ENCODE results near the gene TCP1.
"Not testable (repeated sequence)": the region's sequence is repeated elsewhere in the genome, so short reads cannot be mapped to it uniquely, and the experiment has no call there.

Gene TCP1

DNA sequence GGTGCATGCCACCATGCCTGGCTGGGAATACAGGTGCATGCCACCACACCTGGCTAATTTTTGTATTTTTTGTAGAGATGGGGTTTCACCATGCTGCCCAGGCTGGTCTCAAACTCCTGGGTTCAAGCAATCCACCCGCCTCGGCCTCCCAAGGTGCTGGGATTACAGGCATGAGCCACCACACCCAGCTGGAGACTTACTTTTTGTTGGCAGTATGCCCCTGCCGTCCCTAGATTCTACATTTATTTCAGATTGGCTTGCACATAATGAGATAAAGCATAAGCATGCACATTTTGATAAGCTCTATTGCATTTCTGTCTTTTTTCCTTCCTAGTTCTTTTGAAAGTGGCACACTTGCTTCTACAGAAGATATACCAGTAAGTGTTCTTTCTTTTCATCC lies 27.4 kb upstream of the TCP1 start:
- not testable (repeated sequence) for FAIRE-seq

DNA sequence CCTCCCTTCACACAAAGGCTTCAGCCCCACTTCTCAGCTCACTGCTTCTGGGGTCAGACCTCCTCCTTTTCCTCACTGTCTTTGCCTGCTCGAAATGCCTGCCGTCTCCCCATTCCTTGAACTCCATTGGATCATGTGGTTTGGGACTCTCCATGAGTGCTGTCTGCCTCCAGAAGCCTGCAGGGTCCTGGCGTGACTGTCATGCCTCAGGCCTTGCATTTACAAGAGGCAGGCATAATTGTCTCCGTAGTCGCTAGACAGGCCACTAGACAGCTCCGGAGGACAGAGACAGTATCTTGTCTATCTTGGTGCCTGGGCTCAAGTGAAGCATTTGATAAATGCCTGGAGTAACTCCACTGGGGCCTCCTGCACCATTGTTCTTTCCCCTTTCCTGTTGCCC lies 26.0 kb upstream of the TCP1 start:
- no peak for FAIRE-seq

DNA sequence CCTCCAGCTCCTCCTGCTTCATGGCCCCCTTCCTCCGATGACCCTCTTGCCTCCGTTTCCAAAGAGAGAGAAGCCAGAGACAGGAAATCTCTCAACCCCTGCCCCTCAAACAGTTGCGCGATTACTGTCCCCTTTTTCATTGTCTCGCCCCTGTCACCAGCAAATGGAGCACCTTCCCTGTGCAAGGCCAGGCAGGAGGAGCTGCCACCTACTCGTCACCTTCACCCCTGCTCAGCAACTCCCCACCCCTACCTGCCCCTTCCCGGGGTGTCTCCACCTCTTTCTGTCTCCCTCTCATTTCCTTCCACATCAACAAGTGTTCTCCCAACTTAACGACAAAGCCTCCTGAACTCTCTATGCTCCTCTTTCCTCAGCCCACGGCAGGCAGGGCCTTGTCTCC lies 24.4 kb upstream of the TCP1 start:
- no peak for FAIRE-seq

DNA sequence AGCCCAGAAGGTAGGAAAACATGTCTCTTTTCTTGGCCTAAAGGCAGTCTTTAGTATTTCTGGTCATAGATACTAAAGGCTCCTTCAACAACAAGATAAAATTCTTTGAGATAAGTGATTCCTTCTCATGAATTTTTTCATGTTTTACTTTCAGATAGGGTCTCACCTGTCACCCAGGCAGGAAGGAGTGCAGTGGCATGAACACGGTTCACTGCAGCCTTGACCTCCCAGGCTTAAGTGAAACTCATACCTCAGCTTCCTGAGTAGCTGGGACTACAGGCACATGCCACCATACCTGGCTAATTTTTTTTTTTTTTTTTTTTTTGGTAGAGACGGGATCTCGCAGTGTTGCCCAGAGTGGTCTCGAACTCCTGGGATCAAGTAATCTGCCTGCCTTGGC lies 19.7 kb upstream of the TCP1 start:
- no peak for FAIRE-seq

DNA sequence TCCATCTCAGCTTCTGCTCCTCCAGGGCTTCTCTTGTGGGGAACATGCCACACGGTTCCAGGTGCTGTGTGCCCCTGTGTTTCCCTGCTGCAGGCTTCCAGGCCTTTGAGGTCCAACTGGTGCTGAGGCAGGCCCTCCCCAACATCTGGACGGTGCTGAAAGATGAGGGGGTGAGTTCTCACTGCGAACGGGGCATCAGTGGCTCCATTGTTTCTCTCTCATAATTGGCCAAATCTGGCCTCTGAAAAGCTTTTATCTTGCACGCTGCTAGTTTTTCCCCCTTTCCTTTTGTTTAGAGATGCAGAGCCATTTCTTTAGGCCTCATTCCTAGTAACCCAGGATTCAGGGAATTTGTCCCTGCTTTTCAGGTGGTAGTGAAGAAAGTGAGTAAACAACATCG lies 19.2 kb upstream of the TCP1 start:
- no peak for FAIRE-seq

DNA sequence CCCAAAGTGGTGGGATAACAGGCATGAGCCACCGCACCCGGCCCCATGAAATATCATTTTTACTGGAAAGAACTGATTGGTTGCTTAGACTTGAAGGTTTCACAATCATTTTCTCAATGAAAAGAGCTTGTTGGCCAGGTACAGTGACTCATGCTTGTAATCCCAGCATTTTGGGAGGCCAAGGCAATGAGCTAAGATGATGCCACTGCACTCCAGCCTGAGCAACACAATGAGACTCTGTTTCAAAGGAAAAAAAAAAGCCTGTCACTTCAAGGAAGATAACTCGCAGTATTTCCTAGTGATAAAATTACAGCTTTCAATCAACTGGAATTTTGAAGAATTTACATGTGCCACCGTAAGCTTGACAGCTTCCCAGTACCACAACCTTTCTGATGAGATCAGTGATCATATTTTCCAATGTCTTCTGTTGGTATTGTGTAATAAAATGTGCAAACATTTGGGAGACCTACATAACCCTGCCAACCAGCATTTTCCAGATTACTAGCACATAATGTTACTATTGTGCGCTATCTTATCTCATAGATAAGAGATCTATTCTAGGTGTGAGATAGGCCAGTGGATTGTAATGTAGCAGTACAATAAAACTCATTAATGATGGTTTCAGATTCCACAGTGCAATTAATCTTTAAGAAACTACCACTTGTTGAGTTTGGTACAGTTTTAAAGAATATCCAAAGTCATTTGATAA lies 17.9 kb upstream of the TCP1 start:
- FAIRE-seq: no peak

DNA sequence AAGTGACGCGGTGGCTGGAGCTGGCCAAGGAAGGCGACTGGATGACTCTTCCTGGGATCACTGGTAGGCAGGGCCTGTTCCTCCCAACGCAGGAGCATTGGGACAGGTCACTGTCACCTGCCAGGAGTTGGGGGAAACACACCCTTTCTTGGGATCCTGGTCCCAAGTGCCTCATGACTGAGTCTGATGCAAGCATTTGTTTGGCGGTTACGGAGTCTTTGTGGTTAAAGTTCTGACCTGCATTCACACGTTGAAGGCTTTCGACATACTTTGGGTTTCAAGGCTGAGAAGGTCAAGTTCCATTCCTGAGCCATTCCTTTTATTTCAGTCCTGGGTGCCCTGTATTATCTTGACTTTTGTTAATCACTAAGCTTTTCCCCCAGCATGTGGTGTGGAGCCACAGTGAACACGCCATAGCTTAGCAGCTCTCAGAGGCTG lies 16.6 kb upstream of the TCP1 start:
- FAIRE-seq: no peak

DNA sequence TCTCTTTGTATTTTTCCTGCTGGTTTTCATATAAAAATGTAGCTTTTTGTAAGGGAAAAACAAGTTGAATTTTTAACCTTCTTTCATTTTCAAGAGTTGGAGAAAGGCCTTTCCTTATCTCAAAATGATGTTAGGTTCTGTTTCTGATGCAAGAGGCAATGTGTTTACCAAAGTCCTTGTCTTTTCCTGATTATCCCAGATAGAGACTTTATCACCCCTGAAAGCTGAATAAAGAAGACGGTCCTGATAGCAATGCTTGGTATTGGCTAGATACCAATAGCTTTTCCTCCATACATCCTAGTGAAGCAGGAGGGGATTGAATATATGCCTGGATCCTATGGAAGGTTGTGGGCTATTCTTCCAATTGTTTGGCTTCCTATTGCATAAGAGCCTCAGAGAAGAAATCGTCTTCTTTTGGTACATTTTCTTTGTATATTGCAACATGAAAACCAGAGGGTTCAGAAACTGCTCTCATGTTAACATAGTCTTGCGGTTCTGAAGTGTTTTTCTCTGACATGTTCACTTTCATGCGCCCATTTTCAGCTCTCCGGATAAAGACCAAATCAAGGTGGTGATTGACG lies 16.1 kb upstream of the TCP1 start:
- no peak for FAIRE-seq

DNA sequence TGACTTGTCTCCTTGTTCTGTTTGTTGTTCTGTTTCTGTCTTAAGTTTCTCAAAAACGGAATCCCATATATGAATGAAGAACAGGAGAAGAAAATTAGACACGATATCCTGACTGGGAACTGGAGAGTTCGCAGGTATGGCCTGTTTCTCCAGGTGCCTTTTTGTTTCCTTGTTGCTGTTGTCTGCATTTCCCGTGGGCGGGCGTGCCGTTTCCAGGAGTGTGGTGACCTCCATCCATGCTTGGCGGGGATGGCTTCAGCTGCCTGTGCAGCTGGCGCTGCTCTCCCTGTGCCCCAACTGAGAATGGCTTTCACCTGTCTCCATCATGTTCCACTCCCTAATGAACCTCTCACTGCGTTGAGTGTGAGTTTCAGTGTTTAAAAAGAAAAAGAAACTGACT lies 15.1 kb upstream of the TCP1 start:
- no peak for FAIRE-seq

DNA sequence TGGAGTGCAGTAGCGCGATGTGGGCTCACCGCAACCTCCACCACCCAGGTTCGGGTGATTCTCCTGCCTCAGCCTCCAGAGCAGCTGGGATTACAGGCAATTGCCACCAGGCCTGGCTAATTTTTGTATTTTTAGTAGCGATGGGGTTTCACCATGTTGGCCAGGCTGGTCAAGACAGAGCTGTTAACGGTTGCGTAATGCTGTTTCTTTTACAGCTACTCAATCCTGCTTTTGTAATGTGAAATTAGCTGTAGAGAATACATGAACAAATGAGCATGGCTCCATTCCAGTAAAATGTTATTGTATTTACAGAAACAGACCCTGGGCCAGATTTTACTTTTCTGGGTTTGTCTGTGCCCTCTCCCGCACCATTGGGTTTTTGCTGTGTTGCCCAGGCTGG lies 12.5 kb upstream of the TCP1 start:
- FAIRE-seq: no peak

DNA sequence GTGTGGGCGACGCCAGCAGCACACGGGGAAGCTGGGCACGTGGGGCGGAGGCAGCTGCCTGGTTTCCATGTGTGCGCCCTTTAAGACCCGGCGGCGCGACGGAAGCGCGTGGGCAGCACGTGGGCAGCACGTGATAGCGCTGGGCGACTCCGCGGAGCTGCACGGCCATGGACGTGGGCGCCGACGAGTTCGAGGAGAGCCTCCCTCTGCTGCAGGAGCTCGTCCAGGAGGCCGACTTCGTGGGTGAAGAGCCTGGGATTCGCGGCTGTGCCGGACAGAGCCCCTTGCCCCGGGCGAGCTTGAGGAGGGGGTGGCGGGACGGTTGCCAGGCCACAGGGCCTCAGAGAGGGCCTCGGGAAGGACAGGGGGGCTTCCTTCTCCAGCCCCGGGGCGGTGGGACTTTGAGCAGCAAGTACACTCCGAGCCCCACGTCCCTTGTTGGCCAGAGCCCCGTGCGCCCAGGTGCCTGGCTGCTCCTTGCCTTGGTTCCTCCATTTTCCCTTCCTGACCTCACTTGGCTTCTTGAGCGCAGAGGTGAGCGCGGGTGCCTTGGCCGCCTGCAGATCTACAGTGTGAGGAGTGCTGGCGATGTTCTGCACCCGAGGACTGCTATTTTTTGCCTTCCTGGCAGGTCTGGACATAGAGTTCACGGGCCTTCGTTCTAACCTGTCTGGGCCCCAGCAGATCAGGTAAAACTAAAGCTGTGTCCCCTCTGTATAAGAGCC lies 10.9 kb upstream of the TCP1 start, which contains the start of gene PNLDC1:
Gene PNLDC1, plus strand, starts transcription at position 136 of the 725 bp plus-strand sequence. Its CDS starts 32 bp downstream, at position 168.
- FAIRE-seq: no peak

DNA sequence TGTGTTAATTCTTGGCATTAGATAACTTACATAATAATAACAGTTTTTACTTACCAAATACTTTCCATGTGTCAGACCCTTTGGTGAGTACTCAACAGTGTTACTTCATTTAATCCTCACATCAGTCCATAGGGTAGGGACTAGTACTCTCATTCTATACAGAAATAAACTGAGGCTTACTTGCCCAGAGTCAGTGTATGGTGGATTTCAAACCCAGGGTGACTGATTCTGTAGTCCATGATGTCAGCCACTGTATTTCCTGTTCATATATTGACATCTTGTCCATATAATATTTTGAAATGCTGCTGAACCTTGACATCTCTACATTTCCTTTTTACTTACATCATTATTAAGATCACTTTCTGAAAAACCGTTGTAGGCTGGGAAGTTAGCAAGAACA lies 8.2 kb upstream of the TCP1 start:
- FAIRE-seq: no peak

DNA sequence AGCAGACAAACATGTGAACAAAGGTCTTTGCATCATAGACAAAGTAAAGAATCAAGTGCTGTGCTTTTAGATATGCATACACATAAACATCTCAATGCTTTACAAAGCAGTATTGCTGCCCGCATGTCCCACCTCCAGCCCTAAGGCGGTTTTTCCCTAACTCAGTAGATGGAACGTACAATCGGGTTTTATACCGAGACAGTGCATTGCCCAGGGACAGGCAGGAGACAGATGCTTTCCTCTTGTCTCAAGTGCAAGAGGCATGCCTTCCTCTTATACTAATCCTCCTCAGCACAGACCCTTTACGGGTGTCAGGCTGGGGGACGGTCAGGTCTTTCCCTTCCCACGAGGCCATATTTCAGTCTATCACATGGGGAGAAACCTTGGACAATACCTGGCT lies 5.6 kb upstream of the TCP1 start:
- FAIRE-seq: not testable (repeated sequence)

DNA sequence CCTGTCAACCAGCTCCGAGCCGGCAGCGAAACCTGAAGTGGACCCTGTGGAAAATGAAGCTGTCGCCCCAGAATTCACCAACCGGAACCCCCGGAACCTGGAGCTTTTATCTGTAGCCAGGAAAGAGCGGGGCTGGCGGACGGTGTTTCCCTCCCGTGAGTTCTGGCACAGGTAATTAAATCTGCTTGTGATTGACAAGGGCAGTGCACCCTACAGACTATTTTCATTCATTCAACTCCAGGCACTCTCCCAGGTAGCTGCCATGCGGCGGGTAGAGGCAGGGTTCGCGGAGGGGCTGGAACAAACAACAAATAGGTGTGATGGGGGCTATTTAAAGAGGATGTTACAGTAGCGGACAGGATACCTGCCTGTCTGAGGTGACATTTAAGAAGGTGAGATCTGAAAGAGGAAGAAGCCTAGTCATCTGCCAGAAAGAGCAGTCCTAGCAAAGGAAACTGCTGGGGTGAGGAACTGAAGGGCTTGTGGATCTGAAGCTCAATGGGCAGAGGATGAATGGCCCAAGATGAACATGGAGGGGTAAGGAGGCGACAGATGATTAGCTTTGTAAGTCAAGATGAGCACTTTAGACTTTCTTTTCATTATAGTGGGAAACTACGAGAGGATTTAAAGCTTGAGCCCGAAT lies 1.7 kb upstream of the TCP1 start:
- FAIRE-seq: no peak

DNA sequence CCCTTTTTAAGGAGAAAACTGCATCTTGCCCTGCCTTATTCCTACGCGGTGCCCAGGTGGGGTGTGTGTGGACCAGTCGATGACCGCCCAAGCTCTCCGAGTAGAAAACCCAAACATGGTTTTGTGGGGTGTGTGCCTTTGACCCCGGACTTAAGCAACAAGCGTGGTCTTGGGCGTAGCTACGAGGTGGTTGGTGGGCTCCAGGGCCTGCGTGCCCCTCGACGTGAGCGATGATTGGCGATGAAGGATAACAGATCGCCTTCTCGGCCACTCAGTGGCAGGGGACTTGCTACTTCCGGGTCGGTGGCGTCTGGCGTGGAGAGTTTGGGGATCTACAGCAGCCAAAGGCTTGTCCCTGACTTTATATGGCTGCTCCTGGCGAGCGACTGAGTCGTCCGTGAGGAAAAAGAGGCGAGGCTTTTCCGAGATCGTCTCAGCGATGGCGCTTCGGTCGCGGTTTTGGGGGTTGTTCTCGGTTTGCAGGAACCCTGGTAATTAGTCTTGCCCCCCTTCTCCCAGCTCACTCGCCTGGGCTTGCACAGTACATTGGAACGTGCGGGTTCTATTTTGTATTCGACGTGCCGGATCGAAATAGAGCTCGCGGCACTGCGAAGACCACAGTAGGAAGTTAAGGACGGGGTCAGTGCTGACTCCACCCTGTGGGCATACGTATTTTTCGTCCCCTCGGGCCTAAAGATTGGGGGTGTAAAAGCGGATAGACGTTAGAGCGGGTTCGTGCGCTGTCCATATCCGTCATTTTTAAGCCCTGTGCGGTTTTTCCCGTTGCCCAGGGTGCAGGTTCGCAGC lies 950 bp upstream of the TCP1 start, which contains the start of gene MRPL18:
Gene MRPL18, plus strand, starts transcription at position 319 of the 807 bp plus-strand sequence. Its CDS starts 121 bp downstream, at position 440.
- FAIRE-seq: no peak

DNA sequence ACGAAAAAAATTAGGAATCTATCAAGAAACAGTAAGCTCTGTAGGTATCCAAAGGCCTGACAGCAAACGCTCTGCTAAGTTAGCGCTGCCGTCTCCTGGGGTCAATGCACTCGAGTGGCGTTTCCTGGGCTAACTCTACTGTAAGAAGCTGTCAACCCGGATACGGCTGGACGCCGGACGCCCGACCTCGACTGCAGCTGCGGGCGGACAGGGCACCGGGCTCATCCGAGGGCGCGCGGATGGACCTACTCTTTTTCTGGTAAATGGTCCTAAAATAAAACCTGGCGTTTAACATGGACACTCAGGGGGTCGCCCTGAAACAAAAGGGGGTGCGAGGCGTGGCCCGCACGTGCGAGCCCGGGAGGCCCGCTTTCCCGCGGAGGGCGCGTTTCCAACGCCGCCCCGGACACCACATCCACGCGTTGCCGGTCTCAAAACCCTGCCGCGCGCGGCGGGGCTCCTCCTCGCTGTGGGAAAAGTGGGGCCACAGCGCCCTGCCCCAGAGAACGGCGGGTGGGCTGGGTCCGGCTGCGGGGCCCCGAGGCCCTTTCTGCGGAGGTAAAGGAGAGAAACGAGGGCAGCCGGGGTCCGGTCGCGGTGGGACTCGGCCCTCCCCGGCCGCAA lies 537 bp downstream of the TCP1 start:
- no peak for FAIRE-seq

DNA sequence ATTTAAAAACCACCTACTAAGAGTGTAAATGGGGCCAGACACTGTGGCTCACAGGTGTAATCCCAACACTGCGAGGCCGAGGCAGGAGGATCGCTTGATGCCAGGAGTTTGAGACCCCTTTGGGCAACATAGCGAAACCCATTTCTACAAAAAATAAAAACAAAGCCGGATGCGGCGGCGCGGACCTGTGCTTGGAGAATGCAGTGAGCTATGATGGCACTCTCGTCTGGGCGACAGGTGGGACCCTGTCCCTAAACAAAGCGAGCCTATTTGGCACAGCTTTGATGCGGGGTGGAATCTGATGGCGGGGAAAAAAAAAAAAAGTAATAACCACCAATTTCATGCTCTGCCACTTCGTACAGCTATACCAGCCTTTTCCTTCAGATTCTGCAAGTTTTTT lies 1.1 kb downstream of the TCP1 start:
- no peak for FAIRE-seq

DNA sequence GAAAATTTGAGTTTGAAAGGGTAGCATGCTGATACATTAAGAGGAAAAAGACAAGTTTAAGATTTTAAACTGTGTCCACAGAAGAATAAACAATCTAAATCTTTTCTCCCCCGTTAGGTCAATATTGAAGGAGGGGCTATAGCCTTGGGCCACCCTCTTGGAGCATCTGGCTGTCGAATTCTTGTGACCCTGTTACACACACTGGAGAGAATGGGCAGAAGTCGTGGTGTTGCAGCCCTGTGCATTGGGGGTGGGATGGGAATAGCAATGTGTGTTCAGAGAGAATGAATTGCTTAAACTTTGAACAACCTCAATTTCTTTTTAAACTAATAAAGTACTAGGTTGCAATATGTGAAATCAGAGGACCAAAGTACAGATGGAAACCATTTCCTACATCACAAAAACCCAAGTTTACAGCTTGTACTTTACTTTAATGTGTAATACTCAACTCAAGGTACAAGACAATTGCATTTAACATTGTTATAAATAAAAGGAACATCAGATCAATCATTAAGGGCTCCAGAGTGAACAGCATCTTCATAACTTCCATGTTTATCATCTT lies 10.8 kb downstream of the TCP1 start:
- FAIRE-seq: no peak

DNA sequence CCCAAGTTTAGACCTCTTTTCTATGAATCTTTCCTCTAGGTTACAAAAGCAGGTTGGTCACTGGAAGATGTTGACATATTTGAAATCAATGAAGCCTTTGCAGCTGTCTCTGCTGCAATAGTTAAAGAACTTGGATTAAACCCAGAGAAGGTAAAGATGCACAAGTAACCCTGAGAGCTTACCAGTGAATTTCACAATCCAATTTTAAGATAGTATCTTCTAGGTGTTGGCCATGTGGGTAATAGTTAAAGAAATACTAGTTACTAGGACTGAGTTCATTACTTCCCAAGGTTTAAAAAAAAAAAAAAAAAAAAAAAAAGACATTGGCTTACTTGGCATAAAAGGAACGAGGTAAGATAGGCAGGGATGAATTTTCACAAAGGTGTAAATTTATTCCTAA lies 11.3 kb downstream of the TCP1 start:
- FAIRE-seq: no peak

DNA sequence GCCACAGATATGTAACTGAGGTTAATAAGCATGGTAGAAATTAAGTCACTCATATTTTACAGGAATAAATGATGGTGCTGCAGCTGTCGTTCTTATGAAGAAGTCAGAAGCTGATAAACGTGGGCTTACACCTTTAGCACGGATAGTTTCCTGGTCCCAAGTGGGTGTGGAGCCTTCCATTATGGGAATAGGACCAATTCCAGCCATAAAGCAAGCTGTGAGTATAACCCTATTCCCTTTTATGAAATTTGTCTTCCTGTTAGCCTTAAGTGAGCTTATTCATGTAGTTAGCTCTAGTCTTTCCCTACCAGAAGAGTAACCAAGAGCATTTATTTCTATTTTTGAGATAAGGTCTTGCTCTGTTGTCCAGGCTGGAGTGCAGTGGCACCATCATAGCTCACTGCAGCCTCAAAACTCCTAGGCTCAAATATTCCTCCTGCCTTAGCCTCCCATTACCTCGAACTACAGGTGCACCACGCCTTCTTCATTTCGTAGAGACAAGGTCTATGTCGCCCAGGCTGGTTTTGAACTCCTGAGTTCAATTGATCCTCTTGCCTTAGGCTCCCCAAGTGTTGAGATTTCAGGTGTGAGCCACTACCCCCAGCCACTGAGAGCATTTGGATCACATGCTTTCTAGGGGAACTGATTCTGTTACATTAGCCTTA lies 12.0 kb downstream of the TCP1 start:
- no peak for FAIRE-seq

DNA sequence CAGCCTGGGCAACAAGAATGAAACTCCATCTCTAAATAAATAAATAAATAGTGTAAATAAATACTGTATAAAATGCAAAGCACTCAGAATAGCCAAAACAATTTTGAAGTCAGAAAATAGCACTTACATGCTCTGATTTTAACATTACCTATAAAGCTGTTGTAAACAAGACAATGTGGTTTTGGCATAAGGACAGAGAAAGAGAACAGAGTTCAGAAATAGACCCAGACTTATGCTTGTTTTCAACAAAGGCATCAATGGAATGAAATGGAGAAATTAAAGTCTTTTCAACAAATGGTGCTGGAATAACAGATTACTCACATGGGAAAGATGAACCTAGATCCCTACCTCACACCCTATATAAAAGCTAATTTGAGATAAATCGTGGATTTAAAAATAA lies 17.2 kb downstream of the TCP1 start:
- no peak for FAIRE-seq
